T-helper 2 cell treated with Interferon-gamma antibody and Interleukin-4, amounts not matched to agents 5 μg/mL and 100 μg/mL, for 36 hours (primary cell): ENCODE measurements around the gene ABL1.
"Not testable (repeated sequence)": the region's sequence is repeated elsewhere in the genome, so short reads cannot be mapped to it uniquely, and the experiment has no call there.

Experiments
- DNase-seq: peaks from one replicate; pipeline ENCODE4 v3.0.0; 2021; ENCODE audit warnings: low spot score
- H3K27ac Mint-ChIP-seq: one replicate; pipeline ENCODE4 v1.8.0; 2021; ENCODE audit warnings: mild to moderate bottlenecking, mixed read lengths
- H3K27me3 Mint-ChIP-seq: one replicate; pipeline ENCODE4 v1.8.0; 2021; ENCODE audit warnings: low read depth, mixed read lengths
- H3K36me3 Mint-ChIP-seq: one replicate; pipeline ENCODE4 v1.8.0; 2021; ENCODE audit warnings: low read depth, mixed read lengths
- H3K4me1 Mint-ChIP-seq: one replicate; pipeline ENCODE4 v1.8.0; 2021; ENCODE audit warnings: low read depth, mixed read lengths
- H3K4me3 Mint-ChIP-seq: one replicate; pipeline ENCODE4 v1.8.0; 2022; ENCODE audit warnings: mild to moderate bottlenecking, moderate library complexity, mixed read lengths
- H3K9me3 Mint-ChIP-seq: one replicate; pipeline ENCODE4 v1.8.0; 2021; ENCODE audit warnings: mixed read lengths

The ABL1 gene

GRCh38 chr9:130834371-130835336, at the start of gene ABL1:
Gene ABL1 (plus strand): TSS chr9:130835254. CDS start chr9:130835447, 193 bp downstream.
- Mint-ChIP-seq H3K36me3 (peaks cover 4% of the 10 kb centered on the region), H3K4me1 (peaks cover 23% of the 10 kb centered on the region), H3K4me3 (peak within 1 kb of the TSS; percentile 100), H3K27ac (peak within 1 kb of the TSS; percentile 100), H3K9me3 (no peaks in the 10 kb centered on the region), H3K27me3 (peaks cover 15% of the 10 kb centered on the region)
- DNase-seq: peak; percentile 78

GRCh38 chr9:130785940-130786508, 49.0 kb upstream of the ABL1 start:
- Mint-ChIP-seq H3K9me3 (peaks cover 25% of the 10 kb centered on the region), H3K27me3 (no peaks in the 10 kb centered on the region), H3K4me1 (no peaks in the 10 kb centered on the region), H3K4me3 (no peak overlapping the region), H3K27ac (no peak overlapping the region), H3K36me3 (peaks cover 2% of the 10 kb centered on the region)
- DNase-seq: no peak

DNA sequence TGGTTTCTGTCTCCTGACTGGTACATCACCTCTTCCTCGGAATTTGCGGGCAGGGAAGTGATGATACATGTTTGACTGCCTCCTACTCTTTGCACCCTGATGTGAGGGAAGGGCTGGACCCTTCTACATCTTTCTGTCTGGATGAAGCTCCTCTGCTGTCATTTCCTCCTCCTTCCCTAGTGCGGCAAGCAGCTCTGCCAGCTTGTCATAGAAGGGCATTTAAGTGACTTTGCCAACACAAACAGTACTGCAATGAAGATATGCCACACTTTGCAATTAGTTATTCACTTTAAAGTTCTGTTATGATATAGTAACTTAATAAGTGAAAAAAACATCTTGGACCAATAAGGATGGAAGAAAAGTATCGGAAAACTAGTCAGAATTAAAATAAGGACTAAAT, 48.5 kb upstream of the ABL1 start:
- peaks cover 2% of the 10 kb centered on the region for H3K36me3 Mint-ChIP-seq
- no peak overlapping the region for H3K4me3 Mint-ChIP-seq
- no peaks in the 10 kb centered on the region for H3K4me1 Mint-ChIP-seq
- no peaks in the 10 kb centered on the region for H3K27me3 Mint-ChIP-seq
- no peak for DNase-seq
- no peak overlapping the region for H3K27ac Mint-ChIP-seq
- peaks cover 25% of the 10 kb centered on the region for H3K9me3 Mint-ChIP-seq

GRCh38 chr9:130789747-130790672, 45.0 kb upstream of the ABL1 start:
- no peak overlapping the region for H3K27ac Mint-ChIP-seq
- H3K9me3 Mint-ChIP-seq: peaks cover 25% of the 10 kb centered on the region
- H3K27me3 Mint-ChIP-seq: no peaks in the 10 kb centered on the region
- H3K4me1 Mint-ChIP-seq: no peaks in the 10 kb centered on the region
- no peak for DNase-seq
- H3K4me3 Mint-ChIP-seq: no peak overlapping the region
- H3K36me3 Mint-ChIP-seq: peaks cover 2% of the 10 kb centered on the region

- Mint-ChIP-seq H3K4me3 (no peak overlapping the region), H3K9me3 (peaks cover 25% of the 10 kb centered on the region), H3K27ac (no peak overlapping the region), H3K27me3 (no peaks in the 10 kb centered on the region), H3K4me1 (no peaks in the 10 kb centered on the region), H3K36me3 (peaks cover 2% of the 10 kb centered on the region)
- no peak for DNase-seq
These were observed 43.7 kb upstream of the ABL1 start for GRCh38 chr9:130791303-130791894.

DNA sequence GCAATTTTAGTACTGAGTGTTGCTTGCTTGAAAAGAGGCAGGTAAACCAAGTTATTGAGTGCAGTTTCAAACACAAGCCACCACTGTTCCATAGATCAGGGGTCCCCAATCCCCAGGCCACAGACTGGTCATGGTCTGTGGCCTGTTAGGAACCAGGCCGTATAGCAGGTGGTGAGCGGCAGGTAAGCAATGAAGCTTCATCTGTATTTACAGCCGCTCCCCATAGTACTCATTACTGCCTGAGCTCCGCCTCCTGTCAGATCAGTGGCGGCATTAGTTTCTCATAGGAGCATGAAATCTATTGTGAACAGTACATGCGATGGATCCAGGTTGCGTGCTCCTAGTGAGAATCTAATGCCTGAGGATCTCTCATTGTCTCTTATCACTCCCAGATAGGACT, 41.5 kb upstream of the ABL1 start:
- Mint-ChIP-seq H3K4me1 (no peaks in the 10 kb centered on the region), H3K9me3 (peaks cover 17% of the 10 kb centered on the region), H3K36me3 (peaks cover 2% of the 10 kb centered on the region), H3K27me3 (no peaks in the 10 kb centered on the region), H3K4me3 (no peak overlapping the region), H3K27ac (no peak overlapping the region)
- no peak for DNase-seq

GRCh38 chr9:130794021-130794420, 41.0 kb upstream of the ABL1 start:
- DNase-seq, H3K36me3 Mint-ChIP-seq, H3K27me3 Mint-ChIP-seq, H3K4me1 Mint-ChIP-seq, H3K27ac Mint-ChIP-seq, H3K4me3 Mint-ChIP-seq: not testable (repeated sequence)
- H3K9me3 Mint-ChIP-seq: peaks cover 12% of the 10 kb centered on the region

GRCh38 chr9:130794423-130794822, 40.6 kb upstream of the ABL1 start:
- H3K9me3 Mint-ChIP-seq, DNase-seq, H3K4me3 Mint-ChIP-seq: not testable (repeated sequence)

DNA sequence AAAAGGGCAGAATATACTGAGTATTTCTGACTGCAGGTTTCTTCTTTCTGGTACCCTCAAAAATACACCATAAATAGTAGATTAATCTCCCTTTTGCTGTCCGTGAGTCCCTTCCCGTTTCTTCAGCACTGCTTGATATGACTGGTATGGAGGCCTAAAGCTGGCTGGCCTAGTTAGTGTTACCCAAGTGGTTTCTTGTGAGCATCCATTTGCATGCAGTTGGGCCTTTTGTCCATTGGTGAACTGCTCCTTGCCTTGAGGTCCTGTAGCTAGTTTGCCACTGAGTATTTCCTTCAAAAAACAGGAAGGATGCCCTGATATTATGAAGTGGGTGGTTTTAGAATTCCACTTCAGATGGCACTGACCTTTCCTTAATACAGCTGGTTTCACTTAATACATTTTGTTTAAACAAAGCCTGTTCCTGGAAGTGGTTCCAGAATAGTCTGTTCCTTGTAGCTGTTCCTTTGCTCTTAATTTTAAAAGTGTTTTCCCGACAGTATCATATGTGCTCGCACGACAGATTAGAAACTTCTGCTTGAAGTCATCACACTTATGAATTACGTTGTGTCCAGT, 40.0 kb upstream of the ABL1 start:
- DNase-seq: no peak
- H3K36me3 Mint-ChIP-seq: no peaks in the 10 kb centered on the region
- no peaks in the 10 kb centered on the region for H3K27me3 Mint-ChIP-seq
- peaks cover 3% of the 10 kb centered on the region for H3K9me3 Mint-ChIP-seq
- no peaks in the 10 kb centered on the region for H3K4me1 Mint-ChIP-seq
- H3K27ac Mint-ChIP-seq: no peak overlapping the region
- H3K4me3 Mint-ChIP-seq: no peak overlapping the region

More at GRCh38 chr9:130794423-130794822, 40.6 kb upstream of the ABL1 start:
- H3K27ac Mint-ChIP-seq, H3K27me3 Mint-ChIP-seq, H3K36me3 Mint-ChIP-seq, H3K4me1 Mint-ChIP-seq: not testable (repeated sequence)

GRCh38 chr9:130803116-130803515, 31.9 kb upstream of the ABL1 start:
- H3K27me3 Mint-ChIP-seq, H3K4me3 Mint-ChIP-seq, H3K36me3 Mint-ChIP-seq, H3K4me1 Mint-ChIP-seq, DNase-seq, H3K9me3 Mint-ChIP-seq, H3K27ac Mint-ChIP-seq: not testable (repeated sequence)

DNA sequence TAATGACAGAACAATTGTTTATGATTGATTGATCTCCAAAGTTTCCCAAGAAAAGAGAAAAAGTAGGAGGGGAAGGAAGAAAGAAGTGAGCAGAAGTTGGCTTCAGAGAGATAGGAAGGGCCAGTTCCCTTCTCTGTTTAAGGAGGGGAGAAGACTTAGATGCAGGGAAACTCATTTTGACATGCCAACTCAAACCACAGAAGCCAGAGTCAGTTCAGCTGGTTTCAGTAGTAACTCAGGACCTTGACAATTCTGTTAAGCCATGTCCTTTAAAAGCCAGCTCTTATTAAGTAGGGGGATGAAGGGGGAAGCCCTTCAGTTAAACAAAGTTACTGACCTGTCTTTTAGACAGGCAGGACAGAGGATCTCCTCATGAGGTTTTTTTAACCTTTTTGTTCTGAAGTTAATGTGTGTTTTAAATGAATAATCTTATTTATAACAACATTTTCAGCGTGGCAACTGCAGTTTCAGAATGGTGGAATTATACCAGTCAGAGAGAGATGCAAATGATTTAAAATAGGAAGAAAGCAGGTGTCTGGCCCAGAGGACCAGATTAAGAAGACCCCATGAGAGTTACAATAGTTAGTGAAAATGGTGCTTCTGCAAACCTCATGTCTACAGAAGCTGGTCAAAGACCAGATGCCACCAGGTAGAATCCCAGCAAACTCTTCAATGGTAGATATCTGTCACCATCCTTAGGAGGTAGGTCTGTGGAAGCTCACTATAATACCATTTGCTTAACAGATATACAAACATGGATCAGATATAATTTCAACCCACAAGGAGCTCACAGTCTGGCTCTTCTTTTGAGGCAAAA, 29.3 kb upstream of the ABL1 start:
- H3K4me3 Mint-ChIP-seq: no peak overlapping the region
- H3K9me3 Mint-ChIP-seq: no peaks in the 10 kb centered on the region
- no peak overlapping the region for H3K27ac Mint-ChIP-seq
- peaks cover 2% of the 10 kb centered on the region for H3K4me1 Mint-ChIP-seq
- no peaks in the 10 kb centered on the region for H3K36me3 Mint-ChIP-seq
- no peaks in the 10 kb centered on the region for H3K27me3 Mint-ChIP-seq
- no peak for DNase-seq

GRCh38 chr9:130806327-130806716, 28.7 kb upstream of the ABL1 start:
- Mint-ChIP-seq H3K27me3 (no peaks in the 10 kb centered on the region), H3K9me3 (no peaks in the 10 kb centered on the region), H3K27ac (no peak overlapping the region), H3K36me3 (no peaks in the 10 kb centered on the region), H3K4me3 (no peak overlapping the region), H3K4me1 (peaks cover 2% of the 10 kb centered on the region)
- DNase-seq: no peak
